Type B pancreatic cell (in vitro differentiated cells): ENCODE data around the gene STK4. TPM values are rescaled to one million over a fixed set of nuclear protein-coding genes. Genes with fewer than 3 reads are reported as not detected.
A peak's percentile ranks its signal among the peaks of the same experiment; 100 is the strongest.

Source experiments
- DNase-seq: peaks from one replicate; pipeline ENCODE4 v3.0.0; 2021; ENCODE audit warnings: mixed read lengths; ENCODE audit not compliant: unreplicated experiment; ENCODE audit errors: extremely low spot score
- H3K27ac Mint-ChIP-seq: 2 replicates; pipeline ENCODE4 v1.8.0; 2021; ENCODE audit warnings: mild to moderate bottlenecking, mixed read lengths
- H3K27me3 Mint-ChIP-seq: 2 replicates; pipeline ENCODE4 v1.8.0; 2021; ENCODE audit warnings: mixed read lengths
- H3K36me3 Mint-ChIP-seq: 2 replicates; pipeline ENCODE4 v1.8.0; 2021; ENCODE audit warnings: mixed read lengths
- H3K4me1 Mint-ChIP-seq: one replicate; pipeline ENCODE4 v1.8.0; 2021; ENCODE audit warnings: mixed read lengths; ENCODE audit not compliant: unreplicated experiment
- H3K4me3 Mint-ChIP-seq: 2 replicates; pipeline ENCODE4 v1.8.0; 2021; ENCODE audit warnings: mild to moderate bottlenecking, mixed read lengths
- H3K9me3 Mint-ChIP-seq: 2 replicates; pipeline ENCODE4 v1.8.0; 2021; ENCODE audit warnings: mixed read lengths
- total RNA-seq: library from RNA; stranded (reverse); gene quantifications from 2 replicates; pipeline ENCODE4 v1.2.1, GENCODE V29; 2021; ENCODE audit warnings: low replicate concordance
- TF ChIP-seq, protein P1 (sequence below): fragments of 200-600 bp; sonication (generic); conservative IDR thresholded peaks from 2 replicates; pipeline ENCODE4 v1.5.0; 2021; ENCODE audit warnings: antibody characterized with exemption, mild to moderate bottlenecking

STK4 gene
- total RNA-seq, 1 donor from 2014 or later: 32.6 TPM

DNA sequence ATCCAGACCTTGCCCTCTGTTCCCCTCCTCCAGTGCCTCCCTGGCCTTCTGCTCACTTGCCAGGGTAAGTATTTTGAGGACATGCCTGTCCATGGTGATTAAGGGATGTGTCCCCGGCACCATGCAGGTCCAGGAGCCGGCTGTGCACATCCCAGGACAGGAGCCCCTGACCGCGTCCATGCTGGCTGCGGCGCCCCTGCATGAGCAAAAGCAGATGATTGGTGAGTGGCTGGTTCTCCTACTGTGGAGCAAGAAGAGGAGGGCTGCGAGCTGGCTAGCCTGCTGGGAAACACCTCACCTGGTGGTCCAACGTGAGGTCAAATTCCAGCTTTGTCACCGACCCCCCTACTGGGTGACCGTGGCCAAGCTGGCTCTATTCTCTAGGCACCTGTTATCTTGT, 29.8 kb upstream of the STK4 start:
- TF ChIP-seq, protein P1, sequence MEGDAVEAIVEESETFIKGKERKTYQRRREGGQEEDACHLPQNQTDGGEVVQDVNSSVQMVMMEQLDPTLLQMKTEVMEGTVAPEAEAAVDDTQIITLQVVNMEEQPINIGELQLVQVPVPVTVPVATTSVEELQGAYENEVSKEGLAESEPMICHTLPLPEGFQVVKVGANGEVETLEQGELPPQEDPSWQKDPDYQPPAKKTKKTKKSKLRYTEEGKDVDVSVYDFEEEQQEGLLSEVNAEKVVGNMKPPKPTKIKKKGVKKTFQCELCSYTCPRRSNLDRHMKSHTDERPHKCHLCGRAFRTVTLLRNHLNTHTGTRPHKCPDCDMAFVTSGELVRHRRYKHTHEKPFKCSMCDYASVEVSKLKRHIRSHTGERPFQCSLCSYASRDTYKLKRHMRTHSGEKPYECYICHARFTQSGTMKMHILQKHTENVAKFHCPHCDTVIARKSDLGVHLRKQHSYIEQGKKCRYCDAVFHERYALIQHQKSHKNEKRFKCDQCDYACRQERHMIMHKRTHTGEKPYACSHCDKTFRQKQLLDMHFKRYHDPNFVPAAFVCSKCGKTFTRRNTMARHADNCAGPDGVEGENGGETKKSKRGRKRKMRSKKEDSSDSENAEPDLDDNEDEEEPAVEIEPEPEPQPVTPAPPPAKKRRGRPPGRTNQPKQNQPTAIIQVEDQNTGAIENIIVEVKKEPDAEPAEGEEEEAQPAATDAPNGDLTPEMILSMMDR: no peak
- no peak overlapping the region for H3K4me3 Mint-ChIP-seq
- H3K27ac Mint-ChIP-seq: no peak overlapping the region
- no peaks in the 10 kb centered on the region for H3K27me3 Mint-ChIP-seq
- no peaks in the 10 kb centered on the region for H3K9me3 Mint-ChIP-seq
- no peaks in the 10 kb centered on the region for H3K4me1 Mint-ChIP-seq
- DNase-seq: no peak
- H3K36me3 Mint-ChIP-seq: peaks cover 16% of the 10 kb centered on the region

DNA sequence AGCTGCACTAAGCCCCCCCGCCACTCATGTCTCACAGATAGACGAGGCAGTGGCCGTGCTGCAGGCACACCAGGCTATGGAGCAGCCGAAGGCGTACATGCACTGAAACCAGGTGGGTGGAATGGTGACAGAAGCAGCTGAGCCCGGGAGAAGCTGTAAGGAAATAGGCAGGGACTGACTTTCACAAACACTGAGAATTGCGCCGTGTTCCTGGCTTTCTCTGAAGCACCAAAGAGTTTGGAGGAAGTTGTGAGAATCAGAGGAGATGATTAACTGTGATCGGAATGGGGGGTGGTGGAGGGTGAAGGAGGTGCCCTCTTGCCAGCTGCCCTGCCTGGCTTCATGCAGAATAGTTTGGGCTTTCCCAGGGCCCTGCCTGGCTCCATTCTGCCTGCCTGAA, 27.7 kb upstream of the STK4 start:
- no peak overlapping the region for H3K27ac Mint-ChIP-seq
- peaks cover 27% of the 10 kb centered on the region for H3K36me3 Mint-ChIP-seq
- TF ChIP-seq, protein P1: no peak
- no peak overlapping the region for H3K4me3 Mint-ChIP-seq
- no peaks in the 10 kb centered on the region for H3K9me3 Mint-ChIP-seq
- H3K4me1 Mint-ChIP-seq: no peaks in the 10 kb centered on the region
- no peaks in the 10 kb centered on the region for H3K27me3 Mint-ChIP-seq
- DNase-seq: no peak

DNA sequence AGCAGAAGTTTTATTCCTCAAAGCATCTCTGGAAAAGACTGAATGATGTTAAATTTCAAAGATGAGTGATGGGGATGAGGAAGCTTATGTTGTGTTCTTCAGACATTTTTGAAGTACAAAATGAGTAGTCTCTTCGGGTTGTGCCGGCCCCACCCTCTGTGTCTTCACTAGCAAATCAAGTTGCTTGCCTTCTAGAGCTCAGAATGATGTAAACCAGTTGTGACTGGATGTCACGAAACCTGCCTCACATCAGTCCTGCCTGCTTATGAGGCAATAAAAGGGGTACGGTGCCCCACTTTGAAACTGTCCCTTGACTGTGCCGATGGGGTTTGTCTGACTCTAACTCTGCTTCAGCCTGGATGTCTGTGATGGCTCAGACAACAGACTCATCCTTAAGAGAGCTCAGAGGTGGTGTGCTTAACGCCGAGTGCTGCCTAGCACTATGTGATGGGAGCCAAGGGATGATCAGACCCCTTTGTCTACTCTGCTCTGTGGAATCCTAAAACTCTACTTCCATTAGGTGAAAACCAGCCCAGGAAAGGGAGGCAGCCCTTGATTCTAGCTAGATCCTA, 25.1 kb upstream of the STK4 start:
- Mint-ChIP-seq H3K4me3 (no peak overlapping the region), H3K36me3 (peaks cover 26% of the 10 kb centered on the region), H3K27ac (peak overlapping the region; percentile 4), H3K4me1 (no peaks in the 10 kb centered on the region), H3K9me3 (no peaks in the 10 kb centered on the region), H3K27me3 (no peaks in the 10 kb centered on the region)
- DNase-seq: no peak
- TF ChIP-seq, protein P1: no peak

DNA sequence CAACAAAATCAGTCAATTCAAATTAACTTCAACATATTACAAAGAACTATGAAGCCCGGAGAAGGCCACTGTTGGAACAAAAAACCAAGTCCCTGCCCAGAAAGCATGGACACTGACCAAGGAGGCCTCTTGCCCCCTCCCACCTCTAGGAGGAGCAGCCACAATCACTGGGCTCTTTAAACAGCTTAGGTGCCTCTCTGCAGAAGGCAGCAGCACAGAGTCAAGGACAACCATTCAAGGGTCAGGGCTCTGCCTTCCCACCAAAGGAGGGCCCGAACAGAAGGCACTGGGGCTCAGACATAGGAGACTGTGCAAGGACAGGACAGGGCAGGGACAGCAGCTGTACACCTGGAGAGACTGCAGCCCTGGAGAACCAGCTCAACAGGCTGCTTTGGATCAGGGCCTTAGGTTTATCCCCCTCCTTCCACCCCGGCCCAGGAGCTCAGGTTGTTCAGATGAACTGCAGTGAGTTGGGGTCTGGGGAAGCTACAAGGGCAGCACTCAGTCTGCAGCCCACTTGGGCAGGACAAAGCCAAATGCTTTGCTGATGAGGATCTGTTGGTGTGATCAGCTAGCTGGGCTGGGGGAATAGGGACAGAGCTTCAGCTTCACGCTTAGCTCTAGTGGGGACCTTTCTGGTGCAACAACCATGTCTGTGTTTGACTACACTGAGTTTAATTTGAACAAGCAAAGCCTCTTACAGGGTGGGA, 23.9 kb upstream of the STK4 start:
- Mint-ChIP-seq H3K27me3 (no peaks in the 10 kb centered on the region), H3K9me3 (no peaks in the 10 kb centered on the region), H3K36me3 (peaks cover 34% of the 10 kb centered on the region), H3K4me3 (no peak overlapping the region), H3K4me1 (no peaks in the 10 kb centered on the region), H3K27ac (no peak overlapping the region)
- TF ChIP-seq, protein P1: no peak
- no peak for DNase-seq

DNA sequence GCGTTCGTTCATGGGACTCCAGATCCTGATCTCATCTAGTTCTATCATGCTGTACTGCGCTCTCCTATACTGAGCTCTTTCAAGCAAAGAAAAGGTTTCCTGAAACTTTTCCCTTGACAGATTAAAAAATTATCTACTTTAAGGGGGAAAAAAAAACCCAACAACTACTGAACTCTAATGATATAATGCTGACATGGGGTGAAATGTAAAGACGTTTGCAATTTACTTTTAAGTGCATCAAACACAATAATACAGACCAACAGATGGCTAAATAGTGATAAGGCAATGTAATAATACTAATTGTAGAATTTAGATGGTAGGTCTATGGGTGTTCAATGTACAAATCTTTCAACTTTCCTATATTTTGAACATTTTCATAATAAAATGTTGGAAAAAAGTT, 22.5 kb upstream of the STK4 start:
- Mint-ChIP-seq H3K4me1 (no peaks in the 10 kb centered on the region), H3K4me3 (no peak overlapping the region), H3K9me3 (no peaks in the 10 kb centered on the region)

More for the DNA sequence above, 22.5 kb upstream of the STK4 start:
- TF ChIP-seq, protein P1: no peak
- H3K27me3 Mint-ChIP-seq: no peaks in the 10 kb centered on the region
- peaks cover 30% of the 10 kb centered on the region for H3K36me3 Mint-ChIP-seq
- DNase-seq: no peak
- H3K27ac Mint-ChIP-seq: no peak overlapping the region
